C4-2B (cell line): Measurements from ENCODE around the gene FAM89B.
"Not testable (repeated sequence)": the region's sequence is repeated elsewhere in the genome, so short reads cannot be mapped to it uniquely, and the experiment has no call there.

ENCODE experiments used
- H3K27ac ChIP-seq: fragments of 450-650 bp; 2 replicates; pipeline ENCODE4 v1.5.1; 2017
- ZFX ChIP-seq: fragments of 450-650 bp; IDR thresholded peaks from 2 replicates; pipeline ENCODE4 v1.6.1; 2017
- TF ChIP-seq, protein P1 (sequence below): fragments of 450-650 bp; conservative IDR thresholded peaks from 2 replicates; pipeline ENCODE4 v1.5.1; 2017; ENCODE audit warnings: mild to moderate bottlenecking

FAM89B gene

DNA sequence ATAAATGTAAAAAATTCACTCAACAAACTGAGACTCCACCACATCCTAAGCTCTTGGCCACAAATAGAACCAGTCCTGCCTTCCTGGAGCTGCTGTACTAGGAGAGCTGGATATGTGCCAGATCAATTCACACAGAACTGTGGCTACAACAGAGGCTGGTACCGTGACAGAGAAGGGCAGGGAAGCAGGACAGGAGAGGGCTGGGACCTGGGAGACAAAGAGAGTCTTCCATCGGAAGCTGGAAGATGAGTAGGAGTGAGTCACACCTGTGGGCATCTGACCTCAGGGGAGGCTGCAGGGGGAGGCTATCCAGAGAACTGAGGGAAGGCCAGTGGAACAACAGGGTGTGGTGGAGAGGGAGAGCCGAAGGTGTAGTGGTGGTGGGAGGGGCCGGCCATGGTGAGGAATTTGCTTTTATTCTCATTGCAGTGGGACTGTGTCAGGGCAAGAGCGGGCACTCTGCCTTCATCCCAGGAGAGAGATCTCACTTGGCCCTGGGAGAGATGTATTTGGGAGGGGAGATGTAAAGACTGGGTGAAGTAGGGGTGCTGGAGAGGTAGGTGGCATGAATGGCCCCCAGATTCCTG is 12.3 kb upstream of the FAM89B start:
- H3K27ac ChIP-seq: peak overlapping the region; percentile 68

DNA sequence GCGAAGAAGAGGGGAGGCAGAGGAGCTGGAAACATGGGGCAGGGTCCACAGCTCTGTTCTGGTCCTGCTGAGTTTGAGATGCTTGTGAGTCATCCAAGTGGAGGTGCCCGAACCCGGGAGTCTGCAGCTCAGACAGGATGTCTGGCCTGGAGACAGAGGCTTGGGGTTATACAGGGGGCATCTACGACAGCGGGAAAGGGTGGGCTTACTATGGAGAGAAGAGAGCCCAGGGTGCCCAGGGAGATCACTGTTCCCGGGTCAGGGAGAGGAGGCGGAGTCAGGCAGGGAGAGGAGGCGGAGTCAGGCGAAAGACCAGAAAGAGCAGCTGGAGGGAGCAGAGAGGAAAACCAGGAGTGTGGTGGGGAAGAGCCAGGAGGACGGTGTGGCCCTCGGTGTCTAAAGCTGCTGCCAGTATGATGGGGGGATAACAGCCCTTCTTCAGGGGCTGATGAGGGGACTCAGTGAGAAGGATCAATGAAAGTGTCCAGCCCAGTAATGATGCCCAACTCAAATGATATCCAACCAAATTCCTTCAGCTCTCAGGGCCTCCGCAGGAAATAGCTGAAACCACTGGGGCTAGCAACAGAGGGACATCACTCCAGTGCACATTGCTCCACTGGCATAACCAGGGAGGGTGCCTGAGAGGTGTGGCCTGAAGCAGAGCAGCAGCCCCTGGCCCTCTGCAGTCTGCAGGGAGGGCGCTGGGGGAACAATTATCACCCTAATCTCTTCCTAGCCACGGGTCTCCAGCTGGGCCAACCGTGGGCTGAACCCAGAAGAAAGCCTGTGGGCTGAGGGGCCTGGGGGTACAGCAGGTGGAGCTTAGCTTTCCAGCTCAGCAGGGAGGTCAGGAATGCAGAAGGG is 11.6 kb upstream of the FAM89B start:
- TF ChIP-seq ZFX: no peak
- TF ChIP-seq, protein P1, sequence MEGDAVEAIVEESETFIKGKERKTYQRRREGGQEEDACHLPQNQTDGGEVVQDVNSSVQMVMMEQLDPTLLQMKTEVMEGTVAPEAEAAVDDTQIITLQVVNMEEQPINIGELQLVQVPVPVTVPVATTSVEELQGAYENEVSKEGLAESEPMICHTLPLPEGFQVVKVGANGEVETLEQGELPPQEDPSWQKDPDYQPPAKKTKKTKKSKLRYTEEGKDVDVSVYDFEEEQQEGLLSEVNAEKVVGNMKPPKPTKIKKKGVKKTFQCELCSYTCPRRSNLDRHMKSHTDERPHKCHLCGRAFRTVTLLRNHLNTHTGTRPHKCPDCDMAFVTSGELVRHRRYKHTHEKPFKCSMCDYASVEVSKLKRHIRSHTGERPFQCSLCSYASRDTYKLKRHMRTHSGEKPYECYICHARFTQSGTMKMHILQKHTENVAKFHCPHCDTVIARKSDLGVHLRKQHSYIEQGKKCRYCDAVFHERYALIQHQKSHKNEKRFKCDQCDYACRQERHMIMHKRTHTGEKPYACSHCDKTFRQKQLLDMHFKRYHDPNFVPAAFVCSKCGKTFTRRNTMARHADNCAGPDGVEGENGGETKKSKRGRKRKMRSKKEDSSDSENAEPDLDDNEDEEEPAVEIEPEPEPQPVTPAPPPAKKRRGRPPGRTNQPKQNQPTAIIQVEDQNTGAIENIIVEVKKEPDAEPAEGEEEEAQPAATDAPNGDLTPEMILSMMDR: no peak
- H3K27ac ChIP-seq: peak overlapping the region; percentile 68; the same call in 1 of the 2 replicates

More for the DNA sequence above, 12.3 kb upstream of the FAM89B start:
- TF ChIP-seq, protein P1: no peak
- TF ChIP-seq ZFX: no peak

DNA sequence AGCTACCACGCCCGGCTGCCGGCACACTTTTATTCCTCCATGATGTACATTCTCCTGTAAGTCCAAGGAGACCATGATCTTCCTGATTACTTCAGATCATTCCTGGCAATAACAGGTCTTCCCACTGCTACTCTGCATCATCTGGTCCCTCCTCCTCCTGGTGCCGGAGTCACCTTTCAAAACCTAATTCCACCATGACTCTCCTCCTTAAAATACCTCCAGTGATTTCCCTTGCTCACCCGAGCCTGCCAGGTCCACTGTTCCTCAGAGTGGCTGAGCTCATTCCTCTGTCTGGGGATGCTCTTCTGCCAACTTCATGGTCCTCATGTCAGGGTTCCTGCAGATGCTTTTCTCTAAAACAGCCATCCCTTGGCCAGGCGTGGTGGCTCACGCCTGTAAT is 10.3 kb upstream of the FAM89B start:
- H3K27ac ChIP-seq: no peak overlapping the region
- TF ChIP-seq, protein P1: no peak
- no peak for TF ChIP-seq ZFX

DNA sequence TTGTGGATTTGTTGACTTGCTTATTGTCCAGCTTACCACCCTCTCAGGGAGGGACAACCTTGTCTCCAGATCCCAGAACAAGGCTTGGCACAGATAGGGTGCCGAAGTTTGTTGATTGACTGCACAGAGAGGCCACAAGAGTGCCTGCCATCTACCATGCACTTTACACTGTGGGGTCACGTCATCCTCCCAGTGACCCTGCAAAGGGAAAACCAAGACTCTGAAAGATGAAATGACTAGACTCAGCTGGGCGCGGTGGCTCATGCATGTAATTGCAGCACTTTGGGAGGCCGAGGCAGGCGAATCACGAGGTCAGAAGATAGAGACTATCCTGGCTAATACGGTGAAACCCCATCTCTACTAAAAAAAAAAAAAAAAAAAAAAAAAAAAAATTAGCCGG is 9.6 kb upstream of the FAM89B start:
- H3K27ac ChIP-seq: no peak overlapping the region
- TF ChIP-seq, protein P1: no peak
- no peak for TF ChIP-seq ZFX

DNA sequence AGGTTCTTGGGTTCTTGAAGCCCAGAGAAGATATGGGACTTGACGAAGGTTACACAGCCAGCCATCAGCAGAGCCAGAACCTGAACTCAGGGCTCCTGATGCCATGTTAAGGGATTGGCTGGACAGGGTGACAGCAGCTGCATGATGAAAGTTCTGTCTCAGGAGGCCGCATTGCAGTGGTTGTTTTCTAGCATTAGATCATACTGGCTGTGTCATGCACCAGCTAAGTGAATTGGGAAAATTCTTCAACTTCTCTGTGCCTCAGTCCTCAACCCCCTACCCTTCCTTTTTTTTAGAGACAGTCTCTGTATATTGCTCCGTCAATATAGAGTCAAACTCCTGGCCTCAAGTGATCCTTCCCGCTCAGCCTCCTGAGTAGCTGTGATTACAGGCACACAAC is 8.7 kb upstream of the FAM89B start:
- no peak overlapping the region for H3K27ac ChIP-seq
- TF ChIP-seq, protein P1: no peak
- TF ChIP-seq ZFX: no peak

DNA sequence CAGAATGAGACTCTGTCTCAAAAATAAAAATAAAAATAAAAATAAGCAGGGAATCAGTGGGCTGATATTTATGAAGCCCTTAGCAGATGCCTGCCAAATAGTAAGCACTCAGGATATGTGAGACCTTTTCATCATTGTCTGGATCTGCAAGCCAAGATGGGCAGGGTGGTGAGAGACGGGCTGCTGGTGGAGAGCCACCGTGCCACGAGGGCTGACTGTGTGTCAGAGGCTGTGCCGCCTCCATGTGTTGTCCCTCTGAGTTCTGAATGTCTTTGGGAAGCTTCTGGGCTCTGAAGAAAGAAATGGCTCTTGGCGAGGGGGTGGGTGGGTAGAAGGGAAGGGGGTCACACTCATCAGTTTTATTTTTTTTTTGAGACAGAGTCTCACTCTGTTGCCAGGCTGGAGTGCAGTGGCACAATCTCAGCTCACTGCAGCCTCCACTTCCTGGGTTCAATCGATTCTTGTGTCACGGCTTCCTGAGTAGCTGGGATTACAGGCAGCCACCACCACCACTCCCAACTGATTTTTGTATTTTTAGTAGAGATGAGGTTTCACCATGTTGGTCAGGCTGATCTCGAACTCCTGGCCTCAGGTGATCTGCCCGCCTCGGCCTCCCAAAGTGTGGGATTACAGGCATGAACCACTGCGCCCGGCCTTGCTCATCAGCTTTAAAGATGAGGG is 7.3 kb upstream of the FAM89B start:
- H3K27ac ChIP-seq: not testable (repeated sequence)

- H3K27ac ChIP-seq: no peak overlapping the region
- no peak for TF ChIP-seq ZFX
These were observed 6.5 kb upstream of the FAM89B start for GRCh38 chr11:65565624-65566453.
